GM18502 (cell line): ENCODE results near the gene MFGE8.

Experiments used
- ATAC-seq: cut with Tn5 transposase; IDR thresholded peaks from one replicate; pipeline ENCODE4 v1.9.1; 2021; ENCODE audit warnings: mild to moderate bottlenecking; ENCODE audit not compliant: unreplicated experiment, poor library complexity

MFGE8 gene

DNA sequence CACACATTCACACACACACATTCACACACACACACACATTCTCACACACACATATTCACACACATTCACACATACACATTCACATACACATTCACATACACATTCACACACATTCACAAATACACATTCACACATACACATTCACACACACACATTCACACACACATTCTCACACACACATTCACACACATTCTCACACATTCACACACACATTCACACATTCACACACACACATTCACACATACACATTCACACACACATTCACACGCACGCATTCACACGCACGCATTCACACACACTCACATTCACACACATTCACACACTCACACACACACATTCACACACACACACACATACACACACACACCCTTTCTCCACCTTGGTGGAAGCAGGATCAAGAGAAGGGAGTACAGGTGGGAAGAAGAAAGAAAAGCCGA, 12.2 kb downstream of the MFGE8 start:
- ATAC-seq, result no peak

DNA sequence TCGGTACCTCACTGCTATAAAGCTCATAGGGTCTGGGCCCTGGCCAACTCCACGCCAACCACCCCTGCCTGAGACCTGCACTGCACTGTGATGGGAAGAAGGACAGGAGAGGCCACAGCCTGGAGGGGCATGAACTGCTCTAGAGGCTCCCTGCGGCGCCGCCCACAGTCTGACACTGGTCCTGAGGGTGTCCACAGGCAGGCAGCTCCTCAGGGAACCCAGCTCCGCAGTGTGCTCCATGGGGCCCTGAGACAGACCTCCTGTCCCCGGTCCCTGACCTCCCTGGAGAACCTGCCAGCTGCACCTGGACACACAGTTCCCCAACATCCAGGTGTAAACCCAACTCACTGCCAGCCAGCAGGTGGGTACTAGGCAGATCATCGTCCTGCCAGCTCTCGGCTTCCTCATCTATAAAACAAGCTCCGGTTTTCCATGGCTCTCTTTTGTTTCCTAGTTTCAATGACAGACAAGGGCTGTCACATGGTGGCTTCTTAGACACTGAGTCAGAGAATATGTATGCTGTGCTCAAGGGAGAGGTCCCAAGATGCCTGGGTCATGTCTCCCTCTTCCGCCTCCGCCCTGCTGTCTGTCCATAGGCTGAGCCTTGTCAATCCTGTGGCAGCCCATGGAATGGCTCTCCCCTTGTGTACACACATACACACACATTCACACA, 12.7 kb downstream of the MFGE8 start:
- no peak for ATAC-seq

- ATAC-seq, result no peak
These were observed 13.9 kb downstream of the MFGE8 start for GRCh38 chr15:88899251-88899650.

GRCh38 chr15:88898736-88899135, 14.4 kb downstream of the MFGE8 start:
- ATAC-seq, result no peak

DNA sequence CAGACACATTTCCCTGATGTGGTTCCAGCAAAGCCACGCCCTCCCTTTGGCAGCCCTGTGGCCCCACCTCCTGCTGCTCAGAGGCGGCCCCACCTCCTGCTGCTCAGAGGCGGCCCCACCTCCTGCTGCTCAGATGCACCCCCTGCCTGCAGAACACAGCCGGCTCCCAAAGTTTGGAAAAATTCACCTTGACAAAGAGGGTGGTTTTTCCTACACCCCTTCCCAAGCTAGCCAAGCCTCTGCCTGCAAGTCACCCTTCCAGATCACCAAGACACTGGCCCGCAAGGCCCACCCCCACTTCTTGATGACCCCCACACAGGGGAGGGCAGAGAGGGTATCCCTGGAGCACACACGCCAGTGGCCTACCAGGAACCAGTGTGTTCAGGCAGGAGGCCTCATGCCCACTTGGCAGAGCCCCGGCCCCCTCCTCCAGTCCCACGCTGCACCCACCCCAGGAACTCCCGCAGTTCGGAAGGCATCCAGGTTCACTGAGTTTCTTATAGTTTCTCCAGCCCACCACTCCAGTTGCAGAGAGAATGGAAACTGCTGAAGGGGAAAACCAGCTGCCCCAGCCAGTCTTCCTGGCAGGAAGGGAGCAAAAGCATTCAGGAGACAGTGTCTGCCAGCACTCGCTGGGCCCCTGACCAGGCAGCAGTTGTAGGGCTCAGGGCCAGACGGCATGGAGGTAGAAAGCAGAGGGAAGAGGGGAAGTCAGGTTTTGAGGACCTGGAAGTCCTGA, 15.6 kb downstream of the MFGE8 start:
- ATAC-seq, result peak; percentile 79

GRCh38 chr15:88897142-88897455, 16.1 kb downstream of the MFGE8 start:
- ATAC-seq, result no peak

- ATAC-seq, result no peak
These were observed 16.7 kb downstream of the MFGE8 start for GRCh38 chr15:88896333-88897033.

DNA sequence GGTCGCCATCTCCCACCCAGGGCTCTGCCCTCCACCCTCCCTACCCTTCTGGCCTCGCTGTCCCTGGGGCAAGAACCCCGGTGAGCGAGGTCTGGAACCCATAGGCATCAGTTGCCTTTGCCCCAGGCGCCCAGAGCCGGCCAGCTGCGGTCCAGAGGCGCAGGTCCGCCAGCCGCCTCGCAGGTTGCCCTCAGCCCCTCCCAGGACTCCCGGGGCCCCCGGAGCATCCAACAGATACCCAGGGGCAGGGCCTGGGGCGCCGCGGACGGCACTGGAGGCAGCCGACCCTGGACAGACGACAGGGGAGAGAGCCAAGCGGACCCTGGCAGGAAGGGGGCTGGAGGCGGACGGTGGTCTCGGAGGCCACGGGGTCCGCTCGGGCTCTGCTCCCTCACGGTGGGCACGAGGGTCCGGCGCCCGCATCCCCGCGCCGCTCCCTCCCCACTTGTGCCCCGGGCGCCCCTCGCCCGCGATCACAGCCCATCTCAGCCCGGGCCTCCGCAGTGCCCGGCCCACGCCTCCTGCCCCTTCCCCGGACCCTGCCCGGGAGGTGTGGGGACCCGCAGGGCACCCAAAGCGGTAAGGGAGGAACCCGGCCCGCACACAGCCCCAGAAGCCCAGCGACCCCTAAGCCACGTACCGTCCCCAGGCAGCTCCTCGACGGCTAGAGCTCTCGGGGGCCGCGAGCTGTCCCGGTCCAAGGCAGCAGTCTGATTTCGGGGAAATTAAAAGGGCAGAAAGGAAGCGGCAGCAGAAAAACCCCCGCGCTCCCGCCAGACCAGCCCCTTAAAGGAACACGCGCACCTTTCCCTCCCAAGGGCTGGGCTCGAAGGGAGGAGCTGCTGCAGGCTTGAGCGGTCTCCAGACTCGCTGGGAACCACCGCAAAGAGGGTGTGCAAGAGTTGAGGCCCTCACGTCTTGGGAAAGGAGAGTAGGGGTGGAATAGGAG, 18.1 kb downstream of the MFGE8 start, which contains the start of gene HAPLN3:
HAPLN3 (minus strand) TSS at position 726 of the 949 bp plus-strand sequence. CDS start 8,246 bp downstream, outside the sequence.
- ATAC-seq, result peak; percentile 56

DNA sequence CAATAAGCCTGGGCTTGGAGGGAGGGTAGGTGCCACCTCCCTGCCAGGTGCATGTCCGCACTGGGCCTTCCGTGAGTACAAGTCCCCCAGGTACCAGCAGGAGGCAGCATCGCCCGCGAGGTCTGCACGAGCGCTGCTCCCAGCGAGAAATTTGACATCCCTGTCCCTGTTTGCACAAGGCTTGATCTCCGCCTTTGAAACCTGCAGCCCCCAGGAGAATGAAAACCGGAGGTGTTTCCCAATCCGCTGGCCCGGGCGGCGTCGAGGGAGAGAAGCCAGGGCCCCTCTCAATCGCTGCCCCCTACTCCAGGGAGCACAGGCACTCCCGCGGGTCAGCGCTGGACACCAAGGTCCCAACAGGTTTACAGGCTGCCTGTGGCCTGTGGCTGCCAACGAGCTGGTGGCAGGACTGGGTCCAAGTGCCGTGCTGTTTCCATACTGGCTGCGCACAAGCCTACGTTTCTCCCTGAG, 18.8 kb downstream of the MFGE8 start:
- peak; percentile 60 for ATAC-seq

DNA sequence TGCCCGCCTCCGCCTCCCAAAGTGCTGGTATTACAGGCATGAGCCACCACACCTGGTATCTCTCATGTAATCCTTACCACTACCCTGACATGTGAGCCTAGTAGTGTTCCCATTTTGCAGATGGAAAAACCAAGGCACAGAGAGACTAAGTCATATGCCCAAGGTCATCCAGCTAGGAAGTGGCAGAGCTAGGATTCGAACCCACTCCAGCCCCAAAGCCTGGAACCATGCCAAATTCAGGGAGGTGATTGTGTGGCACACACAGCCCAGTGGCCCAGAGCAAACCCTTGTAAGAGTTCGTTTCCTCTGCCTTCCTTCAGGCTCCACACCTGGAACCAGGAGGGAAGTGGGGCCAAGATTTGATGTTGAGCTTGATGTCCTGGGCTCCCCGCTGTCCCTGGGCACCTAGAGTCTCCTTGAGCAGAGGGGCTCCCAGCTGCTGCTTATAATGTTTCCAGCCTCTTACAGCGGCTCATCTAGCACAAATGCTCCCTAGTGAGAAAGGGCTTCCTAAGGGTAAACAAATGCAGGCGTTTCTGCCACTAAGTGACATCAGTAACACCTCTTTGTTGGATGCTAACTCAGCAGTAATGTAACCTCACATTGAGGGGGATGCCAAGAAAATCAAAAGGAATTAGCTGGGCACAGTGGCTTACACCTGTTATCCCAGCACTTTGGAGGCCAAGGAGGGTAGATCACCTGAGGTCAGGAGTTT, 21.5 kb downstream of the MFGE8 start:
- ATAC-seq, result no peak

DNA sequence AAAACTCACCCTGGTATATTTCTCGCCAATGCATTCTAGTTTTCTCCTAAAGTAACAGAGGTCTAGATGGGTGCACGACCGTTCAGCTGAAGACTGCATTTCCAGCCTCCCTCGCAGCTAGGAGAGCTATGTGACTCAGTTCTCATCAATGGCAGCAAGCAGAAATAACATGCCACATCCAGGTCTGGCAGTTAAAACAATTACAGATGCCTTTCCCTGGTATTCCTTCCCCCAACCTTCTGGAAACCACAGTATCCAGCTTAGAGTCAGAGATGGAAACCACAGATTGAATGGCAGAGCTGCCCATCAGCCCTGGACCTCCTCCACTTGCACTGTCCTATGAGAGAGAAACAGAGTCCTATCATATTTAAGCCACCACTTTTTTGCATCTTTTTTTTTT, 22.7 kb downstream of the MFGE8 start:
- no peak for ATAC-seq

GRCh38 chr15:88888719-88889118, 24.5 kb downstream of the MFGE8 start:
- ATAC-seq, result no peak

DNA sequence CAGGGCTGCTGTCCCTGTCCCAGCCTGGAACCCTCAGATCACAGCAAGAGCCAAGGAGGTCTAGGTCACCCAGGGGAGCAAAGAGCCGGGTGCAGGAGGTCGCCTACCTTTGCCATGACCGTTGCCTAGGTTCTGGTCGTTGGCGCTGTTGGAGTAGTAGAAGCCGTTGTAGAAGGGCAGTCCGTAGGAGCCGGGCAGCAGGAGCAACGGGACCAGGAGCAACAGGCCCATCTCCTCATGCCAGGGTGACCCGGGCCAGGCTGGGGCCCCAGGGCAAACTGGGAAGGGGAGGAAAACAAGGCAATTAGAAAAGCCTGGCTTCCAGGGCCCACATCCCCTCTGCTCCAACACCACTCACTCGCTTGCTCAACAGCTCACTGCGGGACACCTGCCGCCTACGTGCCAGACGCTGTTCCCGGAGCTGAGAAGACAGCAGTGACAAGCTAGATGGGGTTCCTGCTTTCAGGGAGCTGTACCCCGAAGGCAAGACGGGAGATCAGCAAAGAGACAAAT, 26.1 kb downstream of the MFGE8 start:
- no peak for ATAC-seq

GRCh38 chr15:88882785-88883184, 30.4 kb downstream of the MFGE8 start:
- no peak for ATAC-seq

DNA sequence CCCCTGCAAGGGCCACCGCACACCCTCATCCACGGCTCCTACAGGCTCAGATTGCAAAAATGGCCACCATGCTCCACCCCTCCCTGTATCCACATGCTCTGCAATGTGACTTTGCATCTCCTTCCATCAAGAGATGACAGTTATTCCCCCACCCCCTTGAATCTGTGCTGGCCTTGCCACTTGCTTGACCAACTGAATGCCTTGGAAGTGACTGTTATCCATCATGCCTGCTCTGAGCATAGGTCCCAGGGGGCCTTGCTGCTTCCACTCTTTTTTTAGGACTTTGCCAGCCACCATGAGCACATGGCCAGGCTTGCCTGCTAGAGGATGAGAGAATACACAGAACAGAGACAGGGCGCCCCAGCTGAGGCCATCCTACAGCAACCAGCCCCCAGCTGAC, 31.4 kb downstream of the MFGE8 start:
- no peak for ATAC-seq

DNA sequence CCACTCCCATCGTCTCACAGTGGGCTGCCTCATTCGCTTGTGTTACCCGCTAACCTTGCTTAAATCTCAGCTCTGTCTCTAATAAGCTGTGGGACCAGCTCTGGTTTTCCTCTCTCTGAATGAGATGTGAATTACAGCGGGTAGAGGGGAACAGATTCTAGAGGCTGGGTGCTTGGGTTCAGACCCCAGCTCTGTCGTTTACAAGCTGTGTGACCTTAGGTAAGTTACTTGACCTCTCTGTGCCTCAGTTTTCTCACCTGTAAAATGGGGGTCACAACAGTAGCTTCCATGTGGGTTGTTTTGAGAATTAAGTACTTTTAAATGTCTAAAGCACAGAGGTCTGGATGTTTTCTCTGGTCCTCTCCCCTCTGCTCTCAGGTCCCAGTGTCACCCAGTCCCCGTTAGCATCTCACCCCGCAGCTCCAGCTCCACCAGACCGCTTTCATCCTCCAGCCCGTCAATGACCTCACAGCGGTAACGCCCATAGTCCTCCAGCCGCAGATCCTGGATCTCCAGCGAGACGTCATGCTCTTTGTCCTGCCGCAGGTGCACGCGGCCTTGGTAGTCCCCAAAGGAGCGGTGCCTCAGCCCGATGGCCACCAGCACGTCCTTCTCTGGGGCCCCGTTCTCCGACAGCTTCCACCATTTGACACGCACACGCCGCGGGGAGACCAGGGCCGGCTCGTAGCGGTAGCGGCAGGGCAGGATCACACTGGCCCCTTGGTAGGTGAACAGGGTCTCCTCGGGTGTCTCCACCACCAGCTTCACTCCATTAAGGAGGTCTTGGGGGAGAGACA, 32.0 kb downstream of the MFGE8 start:
- ATAC-seq, result no peak

DNA sequence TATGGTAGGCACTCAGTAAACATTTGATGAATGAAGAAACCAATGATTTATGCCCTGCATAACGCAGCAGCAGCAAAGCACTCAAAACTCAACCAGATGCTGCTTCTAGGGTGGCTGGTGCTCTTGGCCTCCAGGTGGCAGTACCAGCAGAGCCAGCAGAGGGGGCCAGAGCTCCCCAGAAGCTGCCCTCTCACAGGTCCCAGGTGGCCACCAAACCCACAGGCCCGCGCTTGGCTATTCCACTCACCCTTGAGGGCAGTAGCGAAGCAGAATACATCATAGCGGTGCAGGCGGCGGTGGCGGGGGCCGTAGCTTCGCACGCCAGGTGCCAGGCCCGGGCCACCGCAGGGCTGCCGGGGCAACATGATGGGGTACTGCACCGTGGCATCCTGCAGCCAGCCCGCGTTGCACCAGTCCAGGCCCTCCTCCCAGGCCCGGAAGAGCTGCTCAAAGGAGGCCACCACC, 34.4 kb downstream of the MFGE8 start:
- ATAC-seq, result peak; percentile 68

- ATAC-seq, result no peak
These were observed 35.3 kb downstream of the MFGE8 start for GRCh38 chr15:88877906-88878305.
